GM18517 (cell line): ENCODE data around the gene RRAS.

Experiments
- ATAC-seq: cut with Tn5 transposase; IDR thresholded peaks from one replicate; pipeline ENCODE4 v1.9.1; 2021; ENCODE audit warnings: mild to moderate bottlenecking, moderate library complexity; ENCODE audit not compliant: unreplicated experiment

RRAS gene

DNA sequence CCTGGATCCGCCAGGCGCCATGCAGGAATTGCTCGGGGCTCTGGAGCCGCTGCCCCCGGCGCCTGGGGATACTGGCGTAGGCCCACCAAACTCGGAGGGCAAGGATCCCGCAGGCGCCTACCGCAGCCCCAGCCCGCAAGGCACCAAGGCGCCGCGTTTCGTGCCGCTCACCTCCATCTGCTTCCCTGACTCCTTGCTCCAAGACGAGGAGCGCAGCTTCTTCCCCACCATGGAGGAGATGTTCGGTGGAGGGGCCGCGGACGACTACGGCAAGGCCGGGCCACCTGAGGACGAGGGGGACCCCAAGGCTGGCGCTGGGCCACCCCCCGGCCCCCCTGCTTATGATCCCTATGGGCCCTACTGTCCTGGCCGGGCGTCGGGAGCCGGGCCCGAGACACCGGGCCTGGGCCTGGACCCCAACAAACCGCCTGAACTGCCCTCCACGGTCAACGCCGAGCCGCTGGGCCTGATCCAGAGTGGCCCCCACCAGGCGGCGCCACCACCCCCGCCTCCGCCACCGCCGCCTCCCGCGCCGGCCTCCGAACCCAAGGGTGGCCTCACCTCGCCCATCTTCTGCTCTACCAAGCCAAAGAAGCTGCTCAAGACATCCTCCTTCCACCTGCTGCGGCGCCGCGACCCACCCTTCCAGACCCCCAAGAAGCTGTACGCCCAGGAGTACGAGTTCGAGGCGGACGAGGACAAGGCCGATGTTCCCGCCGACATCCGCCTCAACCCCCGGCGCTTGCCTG is 42.8 kb downstream of the RRAS start:
- ATAC-seq, result no peak

DNA sequence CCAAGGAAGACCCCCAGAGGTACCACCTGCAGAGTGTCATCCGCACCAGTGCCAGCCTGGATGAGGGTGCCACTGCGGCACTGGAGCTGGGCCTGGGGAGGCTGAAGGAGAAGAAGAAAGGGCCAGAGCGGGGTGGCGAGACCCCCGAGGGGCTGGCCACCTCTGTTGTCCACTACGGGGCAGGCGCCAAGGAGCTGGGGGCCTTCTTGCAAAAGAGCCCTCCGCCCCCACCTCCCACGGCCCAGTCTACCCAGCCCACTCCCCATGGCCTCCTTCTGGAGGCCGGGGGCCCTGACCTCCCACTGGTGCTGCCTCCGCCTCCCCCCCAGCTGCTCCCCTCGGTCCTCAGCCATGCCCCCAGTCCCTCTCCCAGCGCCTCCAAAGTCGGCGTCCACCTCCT is 43.5 kb downstream of the RRAS start:
- no peak for ATAC-seq

DNA sequence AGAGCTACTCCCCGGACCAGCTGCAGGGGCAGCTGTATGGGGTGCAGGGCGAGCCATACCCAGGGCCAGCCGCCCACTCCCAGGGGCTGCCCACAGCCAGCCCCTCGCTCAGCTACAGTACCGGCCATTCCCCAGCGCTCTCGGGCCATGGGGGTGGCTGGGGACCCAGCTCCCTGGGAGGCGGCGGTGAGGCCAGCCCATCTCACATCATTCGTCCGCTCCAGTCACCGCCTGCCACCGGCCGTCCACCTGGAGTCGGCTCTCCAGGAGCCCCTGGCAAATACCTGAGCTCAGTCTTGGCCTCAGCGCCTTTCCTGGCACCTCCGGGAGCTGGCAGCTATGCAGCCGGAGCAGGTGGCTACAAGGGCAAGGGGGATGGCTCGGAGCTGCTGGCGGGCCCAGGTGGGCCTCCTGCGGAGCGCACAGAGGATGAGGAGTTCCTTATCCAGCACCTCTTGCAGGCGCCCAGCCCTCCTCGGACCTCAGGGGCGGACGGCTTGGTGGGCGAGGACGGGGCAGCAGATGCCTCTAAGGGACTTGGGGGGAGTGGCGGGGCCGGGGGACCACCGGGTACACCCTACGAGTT is 44.0 kb downstream of the RRAS start:
- ATAC-seq, result no peak

DNA sequence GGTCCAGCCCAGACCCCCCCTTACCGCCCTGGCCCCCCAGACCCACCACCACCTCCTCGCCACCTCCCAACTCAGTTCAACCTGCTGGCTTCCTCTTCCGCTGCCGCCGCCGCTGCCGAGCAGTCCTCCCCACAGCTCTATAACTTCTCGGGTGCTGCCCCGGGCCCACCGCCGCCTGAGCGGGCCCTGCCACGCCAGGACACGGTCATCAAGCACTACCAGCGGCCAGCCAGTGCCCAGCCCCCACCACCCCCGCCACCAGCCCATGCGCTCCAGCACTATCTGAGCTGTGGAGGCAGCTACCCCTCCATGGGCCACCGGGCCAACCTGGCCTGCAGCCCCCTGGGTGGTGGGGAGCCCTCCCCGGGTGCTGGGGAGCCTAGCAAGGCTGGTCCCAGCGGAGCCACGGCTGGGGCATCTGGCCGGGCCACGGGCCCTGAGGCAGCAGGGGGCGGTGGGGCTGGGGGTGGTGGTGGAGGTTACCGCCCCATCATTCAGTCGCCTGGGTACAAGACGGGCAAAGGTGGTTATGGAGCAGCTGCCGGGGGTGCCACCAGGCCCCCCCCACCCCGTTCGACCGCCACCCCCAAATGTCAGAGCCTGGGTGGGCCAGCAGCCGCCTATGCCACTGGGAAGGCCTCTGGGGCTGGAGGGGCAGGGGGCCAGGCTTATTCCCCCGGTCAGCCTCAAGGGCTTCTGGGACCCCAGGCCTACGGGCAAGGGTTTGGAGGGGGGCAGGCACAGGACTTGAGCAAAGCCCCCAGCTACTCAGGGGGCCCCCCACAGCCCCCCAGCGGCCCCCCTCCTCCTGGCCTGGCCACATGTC is 44.7 kb downstream of the RRAS start:
- ATAC-seq, result no peak

DNA sequence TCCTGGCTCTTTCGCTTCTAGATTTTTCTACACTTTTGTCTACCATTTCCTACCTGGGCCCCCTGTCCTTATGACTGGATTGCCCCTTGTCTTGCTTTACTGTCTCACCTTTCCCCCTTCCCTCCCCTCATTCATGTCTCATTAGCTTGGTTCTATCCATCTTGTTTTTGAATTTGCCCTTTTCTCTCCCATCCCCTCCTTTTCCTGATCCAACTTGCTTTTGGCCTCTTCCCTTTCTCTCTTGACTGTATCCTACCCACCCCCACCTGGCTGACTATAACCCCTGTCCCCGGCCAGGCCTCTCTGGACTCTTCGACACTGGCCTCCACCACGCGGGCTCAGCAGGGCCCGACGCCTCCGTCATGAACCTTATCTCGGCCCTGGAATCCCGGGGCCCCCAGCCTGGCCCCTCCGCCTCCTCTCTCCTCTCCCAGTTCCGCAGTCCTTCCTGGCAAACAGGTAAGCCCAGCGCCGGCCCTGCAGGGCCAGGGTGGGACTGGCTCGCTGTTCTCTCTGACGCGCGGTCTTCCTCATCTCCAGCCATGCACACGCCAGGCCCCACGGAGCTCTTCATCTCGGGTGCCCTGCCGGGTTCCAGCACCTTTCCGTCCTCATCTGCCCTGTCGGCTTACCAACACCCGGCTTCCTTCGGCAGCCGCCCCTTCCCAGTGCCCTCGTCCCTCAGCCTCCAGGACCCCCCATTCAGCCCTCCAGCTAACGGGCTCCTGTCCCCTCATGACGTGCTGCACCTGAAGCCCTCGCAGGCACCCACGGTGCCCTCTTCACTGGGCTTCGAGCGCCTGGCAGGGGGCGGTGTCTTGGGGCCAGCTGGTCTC is 45.6 kb downstream of the RRAS start:
- no peak for ATAC-seq

DNA sequence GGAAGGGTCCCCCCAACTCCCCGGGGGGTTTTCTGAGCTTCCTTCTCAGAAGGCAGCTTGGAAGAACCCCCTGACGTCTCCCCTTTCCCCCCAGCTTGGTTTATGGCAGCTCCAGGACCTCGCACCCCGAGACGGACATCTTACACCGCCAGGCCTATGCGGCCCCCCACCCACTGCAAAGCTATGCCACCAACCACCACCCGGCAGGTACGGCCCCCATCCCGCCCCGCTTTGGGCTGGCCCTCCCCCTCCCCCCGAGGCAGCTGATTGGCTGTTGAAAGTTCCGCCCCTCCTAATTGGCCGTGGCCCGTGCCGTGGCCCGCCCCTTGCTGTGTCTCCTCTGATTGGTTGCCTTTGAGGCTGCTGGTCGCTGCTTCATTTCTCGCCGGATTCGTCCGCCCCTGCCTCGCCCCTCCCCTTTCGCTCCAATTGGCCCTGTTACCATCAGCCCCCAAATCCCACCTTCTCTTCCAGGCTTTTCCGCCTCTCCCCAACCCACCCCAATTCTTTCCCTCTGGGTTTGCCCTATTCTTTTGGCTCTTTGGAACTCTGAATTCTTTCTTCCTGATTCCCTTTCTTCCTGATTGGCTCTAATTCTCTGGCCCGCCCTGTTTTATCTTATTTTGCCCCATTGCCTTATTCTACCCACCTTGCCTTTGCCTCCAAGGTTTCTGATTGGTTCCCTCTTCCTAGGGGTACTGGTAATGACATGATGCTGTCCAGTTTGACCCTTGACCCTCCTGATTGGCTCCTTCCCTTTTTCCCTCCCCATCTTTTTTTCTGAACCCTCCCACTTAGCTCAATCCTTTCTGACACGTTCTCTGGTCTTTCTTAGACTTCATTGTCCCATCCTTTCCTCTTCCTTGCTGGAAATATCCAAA is 46.5 kb downstream of the RRAS start:
- ATAC-seq, result no peak

DNA sequence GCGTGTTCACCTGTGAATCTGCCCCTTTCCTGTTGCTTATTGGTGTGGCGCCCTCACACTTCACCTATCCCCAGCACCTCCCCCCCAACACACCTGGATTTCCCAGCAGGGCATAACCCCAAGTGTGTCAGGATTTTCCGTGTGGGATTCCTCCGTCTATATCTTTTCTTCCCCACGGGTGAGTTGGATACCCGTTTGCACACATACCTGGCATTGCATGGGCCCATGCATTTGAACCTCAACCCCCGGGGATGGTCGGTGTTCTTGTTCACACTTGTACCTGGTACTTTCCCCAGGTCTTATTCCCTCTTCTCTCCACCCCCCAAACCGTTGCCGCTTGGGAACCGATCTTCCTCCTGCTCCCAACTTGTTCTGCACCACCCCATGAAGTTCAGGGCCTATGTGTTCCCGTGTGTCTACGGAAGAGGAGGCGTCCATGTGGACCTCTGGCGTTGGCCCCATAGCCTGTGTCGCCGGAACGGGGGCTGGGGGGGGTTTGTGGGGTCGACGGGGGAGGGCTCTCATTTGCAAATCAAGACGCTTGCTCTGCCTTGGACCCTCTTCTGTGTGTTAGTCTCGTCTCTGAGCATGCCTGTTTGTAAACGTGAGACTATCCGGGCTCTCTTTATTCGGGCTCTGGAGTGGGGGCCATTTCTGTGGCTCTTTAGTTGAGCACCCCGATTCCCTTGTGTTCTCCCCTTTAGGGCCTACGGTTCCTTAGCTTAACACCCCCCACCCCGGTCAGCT is 47.3 kb downstream of the RRAS start:
- ATAC-seq, result no peak

DNA sequence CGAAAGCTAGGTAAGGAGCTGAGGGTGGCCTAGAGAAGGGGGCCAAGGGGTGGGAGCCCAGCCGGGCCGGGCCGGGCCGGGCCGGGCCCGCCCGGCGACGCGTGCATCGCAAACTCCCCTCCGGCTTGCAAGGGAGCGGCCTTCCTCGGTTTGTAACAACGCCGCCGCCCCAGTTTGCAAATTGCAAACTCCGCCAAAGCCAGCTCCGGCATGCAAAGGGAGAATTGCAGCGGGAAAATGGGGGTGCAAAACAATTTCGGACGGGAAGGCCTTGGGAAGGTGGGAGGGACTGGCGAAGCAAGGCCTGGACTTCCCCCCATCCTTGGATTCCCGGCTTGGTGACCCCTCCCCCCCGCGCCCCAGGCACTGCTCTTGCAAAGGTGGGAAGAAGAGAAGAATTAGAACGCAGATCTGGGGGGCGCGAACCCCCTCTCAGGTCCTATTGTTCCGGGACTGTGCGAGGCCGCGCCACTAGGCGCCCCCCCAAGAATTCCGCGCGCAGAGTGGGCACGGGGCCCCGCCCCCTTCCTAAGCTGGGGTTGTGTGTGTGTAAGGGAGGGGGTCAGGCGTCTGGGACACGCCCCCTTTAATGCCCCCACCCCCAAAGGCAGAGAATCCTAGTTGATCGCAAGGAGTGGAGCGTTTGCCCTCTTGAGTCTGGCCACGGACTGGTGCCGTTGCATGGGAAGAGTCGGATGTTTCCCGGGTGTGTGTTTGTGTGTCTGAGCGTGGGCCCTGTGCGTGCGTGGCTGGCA is 48.0 kb downstream of the RRAS start:
- no peak for ATAC-seq

DNA sequence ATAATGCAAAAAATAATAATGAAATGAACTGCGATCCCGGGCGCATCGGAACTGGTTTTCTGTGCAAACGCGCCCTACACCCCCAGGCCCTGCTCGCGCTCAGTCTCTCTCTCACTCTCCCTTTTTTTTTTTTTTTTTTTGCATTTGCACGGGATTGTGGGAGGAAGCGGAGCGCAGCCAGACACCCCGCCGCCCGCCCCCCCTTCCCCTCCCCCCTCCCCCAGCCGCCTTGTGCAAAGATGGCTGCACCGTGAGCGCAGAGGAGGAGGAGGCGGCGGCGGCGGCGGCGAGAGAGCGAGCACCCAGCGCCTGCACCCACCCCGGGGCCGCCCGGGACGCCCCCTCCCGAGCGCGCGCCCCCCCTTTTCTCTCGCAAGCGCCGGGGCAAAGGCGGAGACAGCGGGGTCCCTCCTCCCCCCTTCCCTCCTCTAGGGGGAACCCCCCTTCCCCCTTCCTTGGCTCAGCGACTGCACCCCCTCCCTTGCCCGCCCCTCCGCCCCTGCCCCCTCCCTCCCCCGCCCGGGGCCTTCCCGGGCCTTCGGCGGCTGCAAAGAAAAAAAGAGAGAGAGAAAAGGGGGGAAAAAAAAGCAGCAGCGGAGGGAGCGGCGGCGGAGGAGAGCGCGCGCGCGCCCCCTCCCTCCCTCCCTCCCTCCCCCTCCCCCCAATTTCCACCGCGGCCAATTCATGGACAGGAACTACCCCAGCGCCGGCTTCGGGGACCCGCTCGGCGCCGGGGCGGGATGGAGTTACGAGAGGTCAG is 48.8 kb downstream of the RRAS start, which contains the start of gene PRR12:
TSS of gene PRR12 (plus strand) at position 212 of the 760 bp plus-strand sequence. CDS start at position 685, 473 bp downstream.
- ATAC-seq, result no peak

DNA sequence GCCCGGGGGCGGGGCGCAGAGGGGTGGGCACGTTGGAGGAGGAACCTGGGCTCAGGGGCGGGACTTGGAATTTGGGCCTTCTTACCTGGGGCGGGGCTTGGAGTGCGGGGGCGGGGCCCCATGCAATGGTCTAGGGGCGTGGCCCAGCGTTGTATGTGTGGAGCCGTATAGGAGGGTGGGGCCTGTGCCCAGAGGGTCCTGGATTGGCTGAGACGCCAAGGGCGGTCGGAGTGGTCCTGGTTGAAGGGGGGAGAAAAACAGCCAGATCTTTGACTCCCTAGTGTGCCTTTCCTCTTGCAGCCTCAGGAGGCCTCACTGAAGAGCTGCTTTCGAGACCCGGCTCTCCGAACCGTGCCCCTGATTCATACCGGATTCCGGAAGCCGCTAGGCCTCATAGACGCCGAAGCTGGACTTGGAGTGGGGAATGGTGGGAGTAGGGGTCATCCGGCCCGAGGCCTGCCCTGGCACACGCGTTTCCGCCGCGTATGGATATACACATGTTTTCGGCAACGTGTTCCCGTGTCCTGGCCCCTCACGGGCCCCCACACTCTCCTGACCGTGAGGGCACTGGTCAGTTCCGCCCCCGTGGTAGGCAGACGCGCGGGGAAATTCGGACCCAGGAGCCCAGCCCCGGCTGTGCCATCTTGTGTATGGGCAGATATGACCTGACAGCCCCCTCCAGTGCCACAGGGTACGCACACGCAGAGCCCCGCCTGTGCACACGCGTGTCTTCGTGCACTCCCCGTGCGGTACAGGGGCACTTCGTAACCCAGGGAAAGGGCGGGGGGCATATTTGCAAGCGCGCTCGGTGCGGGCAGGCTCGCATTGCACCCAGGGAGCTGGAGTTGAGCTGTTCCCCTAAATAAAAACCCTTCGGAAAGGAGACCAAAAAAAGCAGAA is 49.6 kb downstream of the RRAS start:
- ATAC-seq, result peak; percentile 69

DNA sequence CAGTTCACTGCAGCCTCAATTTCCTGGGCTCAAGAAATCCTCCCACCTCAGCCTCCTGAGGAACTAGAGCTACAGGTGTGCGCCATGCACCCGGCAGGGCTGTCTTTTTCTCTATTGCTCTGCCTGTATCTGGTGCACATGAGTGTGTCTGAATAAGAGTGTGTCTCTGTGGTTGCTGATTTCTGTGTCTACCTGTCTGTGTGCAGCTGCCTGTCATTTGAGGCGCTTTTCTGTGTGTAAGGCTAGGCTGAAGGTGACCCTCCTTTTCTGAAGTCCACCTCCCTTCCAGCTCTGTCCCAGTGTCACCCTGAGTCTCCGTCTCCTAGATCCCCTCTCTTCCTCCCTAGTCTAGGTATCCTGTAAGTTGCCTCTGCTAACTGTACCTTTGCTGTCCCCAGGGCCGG is 50.4 kb downstream of the RRAS start:
- no peak for ATAC-seq

DNA sequence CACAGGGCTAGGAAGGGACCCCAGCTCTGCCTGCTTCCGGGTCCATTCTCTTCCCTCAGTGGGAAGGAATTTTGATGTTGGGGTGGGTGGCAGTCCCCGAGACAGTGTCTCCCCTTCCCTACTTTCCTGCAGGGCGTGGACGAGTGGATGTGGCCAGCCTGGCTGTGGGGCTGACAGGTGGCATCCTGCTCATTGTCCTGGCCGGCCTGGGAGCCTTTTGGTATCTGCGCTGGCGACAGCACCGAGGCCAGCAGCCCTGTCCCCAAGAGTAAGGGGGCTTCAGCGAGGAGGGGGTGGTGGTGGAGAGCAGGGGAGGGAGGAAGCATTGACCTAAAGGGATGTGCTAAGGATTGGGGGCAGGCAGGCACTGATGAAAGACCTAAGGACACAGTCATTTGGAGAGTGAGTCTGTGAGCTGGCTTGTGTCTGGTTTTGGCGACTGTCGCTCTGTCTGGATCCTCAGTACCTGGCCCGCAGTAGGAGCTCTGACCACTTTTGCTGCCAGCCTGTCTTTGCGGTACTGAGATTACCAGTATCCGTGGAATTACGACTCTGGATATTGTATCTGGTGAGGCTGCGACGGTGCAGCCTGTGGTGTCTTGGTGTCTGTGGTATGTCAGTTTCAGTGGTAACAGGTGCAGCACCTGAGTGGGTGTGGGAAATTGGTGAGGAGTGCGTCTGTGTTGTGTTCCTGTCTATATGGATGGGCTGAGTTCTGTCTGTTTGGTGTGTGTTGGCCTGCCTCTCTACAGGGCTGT is 51.4 kb downstream of the RRAS start:
- ATAC-seq, result no peak

DNA sequence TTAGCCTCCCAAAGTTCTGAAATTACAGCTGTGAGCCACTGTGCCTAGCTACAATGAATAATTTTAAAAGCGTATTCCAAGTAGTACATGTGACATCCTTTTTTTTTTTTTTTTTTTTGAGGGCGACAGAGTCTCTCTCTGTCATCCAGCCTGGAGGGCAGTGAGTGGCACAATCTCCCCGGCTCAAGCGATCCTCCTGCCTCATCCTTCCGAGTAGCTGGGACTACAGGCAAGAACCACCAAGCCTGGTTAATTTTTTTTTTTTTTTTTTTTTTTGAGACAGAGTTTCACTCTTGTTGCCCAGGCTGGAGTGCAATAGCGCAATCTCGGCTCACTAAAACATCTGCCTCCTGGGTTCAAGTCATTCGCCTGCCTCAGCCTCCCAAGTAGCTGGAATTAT is 52.7 kb downstream of the RRAS start:
- no peak for ATAC-seq
